HG03066 (cell line): ENCODE measurements around the gene ADAMTS1.
"Not testable (repeated sequence)": the region's sequence is repeated elsewhere in the genome, so short reads cannot be mapped to it uniquely, and the experiment has no call there.

ENCODE experiments used
- ATAC-seq: cut with Tn5 transposase; IDR thresholded peaks from one replicate; pipeline ENCODE4 v1.9.1; 2021; ENCODE audit warnings: low read depth; ENCODE audit not compliant: unreplicated experiment

The ADAMTS1 gene

DNA sequence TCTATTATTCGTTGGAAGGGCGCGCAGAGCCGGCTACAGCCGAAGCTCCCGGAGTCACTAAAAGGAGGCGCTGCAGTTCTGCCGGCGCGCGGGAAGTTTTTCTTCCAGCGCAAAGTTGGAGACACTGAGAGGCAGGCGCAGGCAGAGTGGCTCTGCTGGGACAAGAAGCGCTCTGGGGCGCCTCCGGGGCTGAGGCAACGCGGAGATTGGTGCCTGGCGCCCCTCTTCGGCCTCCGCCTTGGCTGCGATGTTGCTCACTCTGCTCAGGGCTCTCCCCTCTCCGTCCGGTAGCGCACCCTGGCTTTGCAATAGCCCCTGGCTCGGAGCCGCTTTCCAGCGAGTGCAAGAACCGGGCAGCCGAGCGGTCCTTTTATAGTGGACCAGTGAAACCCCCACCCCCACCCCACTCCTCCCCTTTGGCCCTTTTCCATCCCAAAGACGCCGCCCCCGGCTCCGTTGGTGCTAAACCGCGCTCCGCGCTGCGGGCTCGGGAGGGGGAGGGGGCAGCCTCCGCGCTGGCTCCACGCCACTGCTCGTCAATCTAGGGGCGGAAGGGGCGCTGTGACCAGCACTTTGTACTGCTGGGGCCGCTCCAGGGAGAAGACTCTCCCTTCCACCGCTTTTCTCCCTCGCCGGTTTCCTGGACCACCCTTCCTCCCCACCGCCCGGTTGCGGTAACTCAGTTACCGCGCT is at the start of gene ADAMTS1:
Gene ADAMTS1, minus strand, starts transcription at position 344 of the 693 bp plus-strand sequence. CDS start 455 bp downstream, outside the sequence.
- no peak for ATAC-seq

- no peak for ATAC-seq
These were observed 46.9 kb upstream of the ADAMTS1 start for GRCh38 chr21:26892151-26892550.

DNA sequence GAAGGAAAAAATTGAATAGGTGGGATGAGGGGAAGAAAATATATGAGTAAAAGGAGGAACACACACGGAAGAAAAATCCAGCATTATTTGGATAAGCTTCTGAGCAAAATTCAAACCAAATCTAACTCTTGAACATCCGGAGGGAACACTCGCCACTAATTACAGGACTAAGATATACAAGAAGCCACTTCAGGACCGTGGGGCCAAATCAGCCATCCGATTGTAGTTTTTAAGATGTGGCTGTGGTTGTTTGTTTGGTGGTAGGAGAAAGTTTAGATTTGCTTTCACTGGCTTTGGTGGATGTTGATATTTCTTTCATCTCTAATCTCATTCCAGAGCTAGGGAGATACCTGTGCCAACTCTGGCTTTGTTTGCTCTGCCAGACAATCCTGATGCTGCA is 43.7 kb upstream of the ADAMTS1 start:
- ATAC-seq: no peak

DNA sequence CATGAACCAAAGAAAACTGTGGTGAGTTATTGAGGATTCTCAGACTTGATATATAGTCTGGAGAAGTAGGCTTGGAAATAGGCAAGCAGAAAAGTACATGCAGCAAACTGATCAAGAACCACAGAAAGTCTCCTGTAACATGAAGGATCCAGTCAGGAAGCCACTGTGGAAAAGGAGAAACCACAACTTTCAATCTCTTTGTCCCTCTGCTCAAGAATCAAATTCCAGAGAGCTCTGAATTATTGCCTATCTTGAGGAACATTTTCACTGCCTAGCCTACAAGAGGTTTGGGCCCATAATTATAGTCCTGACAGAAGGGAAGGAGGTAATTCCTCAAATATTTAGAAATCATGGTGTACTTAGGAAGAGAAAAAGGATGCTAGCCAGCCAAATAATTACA is 43.0 kb upstream of the ADAMTS1 start:
- no peak for ATAC-seq

DNA sequence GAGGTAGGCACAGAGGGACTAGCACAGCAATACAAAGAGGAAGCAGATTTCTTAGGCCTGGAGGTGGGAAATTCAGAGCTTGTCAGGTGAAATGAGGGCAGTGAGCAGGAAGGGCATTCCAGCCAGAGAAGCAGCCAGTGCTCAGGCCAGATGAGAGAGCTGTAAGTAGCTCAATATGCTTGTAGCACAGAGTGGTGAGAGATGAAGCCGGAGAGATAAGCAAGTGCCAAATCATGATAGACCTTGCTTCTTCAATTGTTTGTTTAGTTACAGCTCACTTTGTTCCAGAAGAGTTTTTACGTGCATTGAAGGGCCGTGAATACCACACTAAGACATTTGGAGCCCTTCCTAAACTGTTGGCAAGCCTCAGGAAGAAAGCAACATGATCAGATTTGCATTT is 42.0 kb upstream of the ADAMTS1 start:
- ATAC-seq: no peak

DNA sequence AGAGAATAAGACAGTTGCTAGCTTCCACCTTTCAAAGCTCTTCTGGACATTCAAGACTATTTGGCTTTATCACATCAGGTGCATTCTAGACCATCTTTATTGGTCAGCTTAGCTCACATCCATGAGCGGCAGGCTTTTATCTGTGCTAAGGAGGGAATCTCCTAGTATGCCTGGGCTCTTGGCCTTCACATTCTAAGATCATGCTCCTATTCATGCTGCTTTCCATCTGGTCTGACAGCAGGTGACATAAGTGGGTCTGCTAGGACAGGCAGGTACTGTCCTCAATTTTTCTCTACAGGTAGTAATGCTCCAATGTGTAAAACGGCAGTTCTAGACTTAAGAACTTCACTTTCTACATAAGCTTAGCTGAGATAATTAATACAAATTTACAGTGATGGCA is 39.2 kb upstream of the ADAMTS1 start:
- ATAC-seq: no peak

DNA sequence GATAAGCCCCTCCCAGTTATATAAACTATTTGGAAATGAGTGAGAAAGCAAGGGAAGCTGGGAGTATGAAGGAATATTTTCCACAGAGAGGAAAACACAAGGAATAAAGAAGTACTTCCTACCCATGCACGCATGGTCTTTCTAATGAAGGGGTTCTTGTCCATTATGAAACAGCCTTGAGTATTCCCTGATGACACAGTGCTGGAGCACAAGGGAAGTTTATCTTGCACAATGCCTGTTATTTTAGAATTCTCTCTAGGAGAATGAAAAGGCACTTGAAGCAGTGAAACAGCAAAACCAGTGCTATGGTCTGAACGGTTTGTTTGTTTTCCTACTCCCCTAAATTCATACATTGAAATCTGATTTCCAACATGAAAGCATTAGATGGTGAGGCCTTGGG is 38.6 kb upstream of the ADAMTS1 start:
- no peak for ATAC-seq

- no peak for ATAC-seq
These were observed 36.5 kb upstream of the ADAMTS1 start for GRCh38 chr21:26881504-26882228.

DNA sequence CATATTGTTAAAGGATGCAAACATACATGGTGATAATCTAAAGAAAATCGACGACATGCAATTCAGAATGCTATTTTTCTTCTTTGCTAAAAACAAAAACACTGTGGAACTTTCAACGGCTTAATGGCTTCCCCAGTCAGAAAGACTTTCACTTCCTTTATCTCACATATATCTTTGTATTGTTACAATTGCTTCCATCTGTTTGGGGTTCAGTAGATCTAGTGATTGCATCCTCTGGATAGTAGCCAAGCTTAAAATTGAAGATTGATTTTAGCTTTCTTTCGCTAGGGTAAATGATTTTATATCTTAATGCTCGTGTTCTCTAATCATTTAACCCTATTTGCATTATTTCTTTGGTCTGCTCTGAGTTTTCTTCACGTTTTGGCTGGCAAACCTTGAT is 31.8 kb upstream of the ADAMTS1 start:
- ATAC-seq: no peak

GRCh38 chr21:26874347-26874746 is 29.1 kb upstream of the ADAMTS1 start:
- no peak for ATAC-seq

DNA sequence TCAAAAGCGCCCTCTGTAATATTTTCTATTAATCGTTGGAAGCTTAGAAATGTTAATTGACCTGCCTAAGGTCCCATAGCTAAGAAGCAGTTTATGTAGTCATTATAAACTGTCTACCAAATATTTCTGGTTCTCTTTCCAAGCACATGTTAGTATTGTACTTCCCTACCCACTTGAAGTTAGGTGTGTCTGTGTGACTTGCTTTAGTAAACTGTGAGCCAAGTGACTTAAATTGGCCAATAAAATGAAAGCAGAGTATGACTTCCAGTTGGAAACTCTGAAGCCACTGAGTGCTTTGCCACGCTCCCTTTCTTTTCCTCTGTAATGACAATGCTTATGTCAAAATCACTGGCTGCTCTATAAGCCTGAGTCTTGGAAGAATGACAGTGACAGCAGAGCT is 20.6 kb upstream of the ADAMTS1 start:
- no peak for ATAC-seq

DNA sequence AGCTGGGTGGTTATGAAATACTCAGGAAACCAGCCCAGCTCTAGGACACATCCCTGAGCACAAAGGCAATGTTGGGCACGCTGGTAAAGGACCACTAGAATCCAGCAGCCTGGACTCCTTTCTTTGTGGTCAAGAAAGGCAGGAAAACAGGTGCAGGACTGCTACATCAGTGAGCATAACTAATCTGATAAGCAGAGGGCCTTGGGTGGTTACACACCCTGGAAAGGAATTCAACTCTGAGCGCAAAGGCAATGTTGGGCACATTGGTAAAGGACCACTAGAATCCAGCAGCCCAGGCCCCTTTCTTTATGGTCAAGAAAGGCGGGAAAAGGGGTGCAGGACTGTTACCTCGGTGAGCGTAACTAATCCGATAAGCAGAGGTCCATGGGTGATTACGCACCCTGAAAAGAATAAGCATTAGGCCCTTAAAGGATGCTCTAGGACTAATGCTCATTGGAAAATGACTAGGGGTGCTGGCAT is 11.7 kb upstream of the ADAMTS1 start:
- ATAC-seq: not testable (repeated sequence)

GRCh38 chr21:26854695-26855094 is 9.5 kb upstream of the ADAMTS1 start:
- not testable (repeated sequence) for ATAC-seq

DNA sequence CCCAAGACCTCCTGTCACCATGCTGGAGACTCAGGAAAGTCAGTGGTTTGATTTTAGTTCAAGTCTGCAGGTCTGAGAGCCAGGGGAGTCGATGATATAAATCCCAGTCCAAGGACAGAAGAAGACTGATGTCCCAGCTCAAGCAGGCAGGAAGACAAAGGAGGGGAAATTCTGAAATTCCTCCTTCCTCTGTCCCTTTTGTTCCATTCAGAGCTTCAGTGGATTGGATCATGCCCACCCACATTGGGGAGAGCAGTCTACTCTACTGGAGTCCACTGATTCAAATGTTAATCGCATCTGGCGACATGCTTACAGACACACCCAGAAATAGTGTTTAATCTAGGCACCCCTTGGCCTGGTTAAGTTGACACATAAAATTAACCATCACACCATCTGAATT is 7.2 kb upstream of the ADAMTS1 start:
- ATAC-seq: no peak

DNA sequence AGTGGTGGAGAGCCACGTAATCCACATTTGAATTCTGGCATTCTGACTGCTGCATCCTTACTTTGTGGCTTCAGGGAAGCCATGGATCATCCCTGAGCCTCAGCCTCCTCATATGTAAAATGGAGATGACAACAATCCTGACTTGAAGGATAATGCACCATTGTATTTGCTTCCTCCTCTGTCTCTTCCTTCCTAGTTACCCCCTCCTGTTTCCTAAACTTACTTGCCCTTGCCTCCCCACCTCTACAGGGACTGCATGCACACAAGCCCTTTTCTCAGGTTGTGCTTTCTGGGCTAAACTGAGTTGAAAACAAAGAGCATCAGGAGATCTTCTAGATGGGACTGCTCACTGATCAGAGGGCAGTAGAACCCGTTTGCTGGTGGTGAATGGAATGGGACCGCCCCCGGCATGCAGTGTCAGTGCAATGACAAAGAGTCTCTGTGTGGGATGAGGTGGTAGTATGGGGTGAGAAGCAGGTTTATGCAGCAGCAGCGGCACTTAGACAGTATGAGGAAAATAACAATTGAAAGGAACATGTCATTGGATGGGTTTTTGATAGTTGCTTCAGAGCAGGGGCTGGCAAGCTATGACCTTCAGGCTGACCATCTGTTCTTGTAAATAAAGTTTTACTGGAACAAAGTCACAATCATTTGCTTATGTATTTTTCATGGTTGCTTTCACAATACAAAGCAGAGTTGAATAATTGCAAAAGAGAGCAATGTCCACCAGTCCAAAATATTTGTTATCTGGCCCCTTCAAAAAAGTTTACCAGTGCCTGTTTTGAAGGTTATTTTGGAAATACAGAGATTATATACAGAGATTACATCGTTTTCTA is 6.1 kb upstream of the ADAMTS1 start:
- ATAC-seq: no peak

DNA sequence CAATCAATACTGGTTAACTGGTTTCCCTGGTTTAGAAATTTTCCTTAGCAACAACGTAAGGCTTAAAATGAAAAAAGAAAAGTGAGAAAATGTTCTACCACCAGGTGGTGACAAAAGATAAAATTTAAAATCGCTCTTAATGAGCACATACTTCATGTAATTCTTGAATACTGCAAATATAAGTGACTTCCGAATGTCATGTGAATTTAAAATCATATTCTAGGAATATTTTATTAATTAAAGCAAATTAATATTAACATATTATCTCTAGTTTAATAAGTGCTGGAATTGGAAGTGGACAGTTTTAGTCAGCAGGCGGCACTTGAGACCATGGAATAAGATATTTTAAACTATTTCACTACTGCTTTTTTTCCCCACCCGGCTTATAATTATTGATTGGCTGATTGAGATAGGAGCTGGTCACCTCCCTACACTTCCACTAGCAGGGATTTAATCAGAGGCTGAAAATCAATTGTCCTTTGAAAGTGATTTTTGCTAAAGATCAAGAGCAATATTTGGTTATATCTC is 5.0 kb upstream of the ADAMTS1 start:
- ATAC-seq: no peak

GRCh38 chr21:26849428-26850115 is 4.4 kb upstream of the ADAMTS1 start:
- no peak for ATAC-seq

- ATAC-seq: no peak
These were observed 2.7 kb upstream of the ADAMTS1 start for GRCh38 chr21:26847921-26848320.

DNA sequence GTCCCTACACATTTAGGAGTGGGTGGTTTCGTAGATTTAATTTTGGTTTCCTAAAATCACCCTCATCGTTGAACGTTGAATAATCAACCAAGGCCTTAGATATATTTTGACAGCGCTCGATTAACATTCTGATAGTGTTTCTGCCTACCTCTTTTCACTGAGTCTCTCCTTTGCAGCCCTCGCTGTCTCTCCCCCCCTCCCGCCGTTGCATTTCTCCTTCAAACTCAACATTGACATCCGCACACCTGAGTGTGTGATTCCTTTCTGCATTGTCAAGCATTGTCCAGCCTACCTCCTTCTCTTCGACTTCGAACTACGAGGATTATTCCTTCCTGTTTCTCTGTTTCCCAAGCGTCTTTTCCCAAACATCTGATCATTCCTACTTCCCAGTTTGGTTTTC is 1.8 kb upstream of the ADAMTS1 start:
- ATAC-seq: no peak
